A673 (cell line): ENCODE results near the gene TBCD. TPM values are rescaled to one million over a fixed set of nuclear protein-coding genes. Genes with fewer than 3 reads are reported as not detected.

Experiments
- BruUV-seq: library from RNA; stranded (reverse); fragments of 400-500 nt; replicated peaks from 2 replicates; lab custom pipeline; 2021; lab: Mats Ljungman, UMichigan
- CTCF ChIA-PET: fragments of 300-600 bp; sonication (Branson Sonifier 250); formaldehyde crosslinking; loops from one replicate; lab custom pipeline; 2022; ENCODE audit warnings: antibody characterized with exemption; lab: Charles Lee
- POLR2A ChIA-PET: fragments of 300-600 bp; sonication (Branson Sonifier 250); formaldehyde crosslinking; loops from one replicate; lab custom pipeline; 2022; ENCODE audit warnings: antibody characterized with exemption; ENCODE audit not compliant: low non-redundant PET; lab: Charles Lee
- DNase-seq: peaks from one replicate; pipeline ENCODE4 v3.0.0-alpha.2; 2015; ENCODE audit warnings: low spot score
- H3K27ac ChIP-seq: fragments of 200-600 bp; sonication (generic); 2 replicates; pipeline ENCODE4 v1.5.1; 2016; ENCODE audit warnings: mixed run types, low read depth, mild to moderate bottlenecking, mixed read lengths, antibody characterized with exemption, low read length; ENCODE audit not compliant: poor library complexity, severe bottlenecking
- H3K27me3 ChIP-seq: fragments of 200-600 bp; sonication (generic); replicated peaks from 2 replicates; pipeline ENCODE4 v1.6.1; 2017; ENCODE audit warnings: mixed run types, low read depth, mild to moderate bottlenecking, mixed read lengths, antibody characterized with exemption, low read length; ENCODE audit not compliant: insufficient read depth, poor library complexity
- H3K36me3 ChIP-seq: fragments of 200-600 bp; sonication (generic); 2 replicates; pipeline ENCODE4 v1.6.1; 2016; ENCODE audit warnings: mixed run types, mild to moderate bottlenecking, mixed read lengths, antibody characterized with exemption, low read length; ENCODE audit not compliant: insufficient read depth, poor library complexity, severe bottlenecking
- H3K4me1 ChIP-seq: fragments of 200-600 bp; sonication (generic); 2 replicates; pipeline ENCODE4 v1.6.1; 2017; ENCODE audit warnings: mixed run types, mild to moderate bottlenecking, mixed read lengths, antibody characterized with exemption, low read length; ENCODE audit not compliant: insufficient read depth, poor library complexity, severe bottlenecking
- H3K4me3 ChIP-seq: fragments of 200-600 bp; sonication (generic); 2 replicates; pipeline ENCODE4 v1.5.1; 2016; ENCODE audit warnings: low read depth, mixed run types, mild to moderate bottlenecking, mixed read lengths, low read length; ENCODE audit not compliant: poor library complexity, severe bottlenecking
- H3K9me3 ChIP-seq: fragments of 200-600 bp; sonication (generic); 2 replicates; pipeline ENCODE4 v1.6.1; 2016; ENCODE audit warnings: mixed run types, low read depth, mild to moderate bottlenecking, mixed read lengths, antibody characterized with exemption, low read length; ENCODE audit not compliant: poor library complexity, severe bottlenecking
- EZH2 ChIP-seq: fragments of 200-600 bp; sonication (generic); IDR thresholded peaks from 2 replicates; pipeline ENCODE4 v1.6.1; 2017; ENCODE audit warnings: borderline replicate concordance, low read depth, mild to moderate bottlenecking, mixed read lengths, antibody characterized with exemption, low read length; ENCODE audit not compliant: poor library complexity, severe bottlenecking
- intact Hi-C: fragments of 100-400 bp; cut with micrococcal nuclease; formaldehyde crosslinking; loops from one replicate; pipeline ENCODE4 v1.10.0; 2022; ENCODE audit not compliant: unreplicated experiment
- total RNA-seq: library from RNA; stranded (reverse); gene quantifications from 2 replicates; pipeline ENCODE4 v1.2.3, GENCODE V29; 2021
- TF ChIP-seq, protein P1 (sequence below): fragments of 300-800, 200-600 bp; sonication (generic); conservative IDR thresholded peaks from 2 replicates; pipeline ENCODE4 v1.5.1; 2017; ENCODE audit warnings: low read depth, mild to moderate bottlenecking, antibody characterized with exemption, low read length, moderate library complexity, mixed read lengths

TBCD gene
- total RNA-seq, 1 experiment from 2014 or later: 113 TPM

DNA sequence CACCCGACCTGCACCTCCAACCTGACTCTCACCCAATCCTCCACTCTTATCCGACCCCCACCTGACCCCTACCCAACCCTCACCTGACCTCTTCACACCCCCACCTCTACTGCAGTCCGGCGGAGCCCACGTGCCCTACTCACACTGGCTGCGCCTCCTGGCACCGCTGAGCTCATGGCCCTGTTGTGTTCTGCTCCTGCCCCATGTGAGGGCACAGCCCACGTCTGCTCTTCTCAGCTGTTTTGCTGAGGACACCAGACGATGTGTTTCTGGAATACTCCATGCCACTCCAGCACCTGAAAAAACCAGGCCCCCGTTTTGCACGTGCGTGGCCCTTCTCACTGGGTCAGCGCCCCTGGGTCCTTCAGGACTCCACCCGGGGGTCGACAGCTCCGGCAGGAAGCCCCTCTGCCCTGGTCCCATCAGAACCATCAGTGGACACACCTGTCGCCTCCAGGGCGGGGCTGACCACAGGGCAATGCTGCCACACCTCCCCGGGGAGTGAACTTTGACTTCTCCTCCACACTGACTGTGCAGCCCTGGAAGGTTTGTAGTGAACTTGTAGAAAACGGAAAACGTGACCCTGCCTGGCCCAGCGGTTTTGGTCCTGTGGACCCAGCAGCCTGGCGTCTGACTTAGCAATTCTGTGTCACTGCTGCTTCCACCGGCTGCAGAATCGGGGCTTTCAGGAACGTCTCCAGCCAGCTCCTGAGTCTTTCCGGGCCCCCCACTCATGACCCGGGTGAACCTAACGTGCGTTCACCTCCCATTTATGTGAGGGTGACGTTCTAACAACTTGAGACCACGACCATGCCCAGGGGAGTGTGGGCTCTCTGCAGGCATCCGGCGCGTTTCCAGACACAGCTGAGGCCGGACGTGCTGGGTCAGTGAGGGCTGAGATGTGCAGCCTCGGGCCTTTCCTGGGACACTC lies 47.7 kb upstream of the TBCD start:
- ChIA-PET POLR2A (no interaction called here), CTCF (no interaction called here)
- Histone ChIP-seq H3K36me3 (no peaks in the 10 kb centered on the region), H3K4me3 (no peak overlapping the region), H3K4me1 (no peaks in the 10 kb centered on the region), H3K27me3 (no peaks in the 10 kb centered on the region), H3K27ac (no peak overlapping the region), H3K9me3 (no peaks in the 10 kb centered on the region)
- BruUV-seq: no TSS peak
- no peak for DNase-seq
- no peak for TF ChIP-seq EZH2
- TF ChIP-seq, protein P1, sequence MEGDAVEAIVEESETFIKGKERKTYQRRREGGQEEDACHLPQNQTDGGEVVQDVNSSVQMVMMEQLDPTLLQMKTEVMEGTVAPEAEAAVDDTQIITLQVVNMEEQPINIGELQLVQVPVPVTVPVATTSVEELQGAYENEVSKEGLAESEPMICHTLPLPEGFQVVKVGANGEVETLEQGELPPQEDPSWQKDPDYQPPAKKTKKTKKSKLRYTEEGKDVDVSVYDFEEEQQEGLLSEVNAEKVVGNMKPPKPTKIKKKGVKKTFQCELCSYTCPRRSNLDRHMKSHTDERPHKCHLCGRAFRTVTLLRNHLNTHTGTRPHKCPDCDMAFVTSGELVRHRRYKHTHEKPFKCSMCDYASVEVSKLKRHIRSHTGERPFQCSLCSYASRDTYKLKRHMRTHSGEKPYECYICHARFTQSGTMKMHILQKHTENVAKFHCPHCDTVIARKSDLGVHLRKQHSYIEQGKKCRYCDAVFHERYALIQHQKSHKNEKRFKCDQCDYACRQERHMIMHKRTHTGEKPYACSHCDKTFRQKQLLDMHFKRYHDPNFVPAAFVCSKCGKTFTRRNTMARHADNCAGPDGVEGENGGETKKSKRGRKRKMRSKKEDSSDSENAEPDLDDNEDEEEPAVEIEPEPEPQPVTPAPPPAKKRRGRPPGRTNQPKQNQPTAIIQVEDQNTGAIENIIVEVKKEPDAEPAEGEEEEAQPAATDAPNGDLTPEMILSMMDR: no peak
- intact Hi-C loops: no loop called here

DNA sequence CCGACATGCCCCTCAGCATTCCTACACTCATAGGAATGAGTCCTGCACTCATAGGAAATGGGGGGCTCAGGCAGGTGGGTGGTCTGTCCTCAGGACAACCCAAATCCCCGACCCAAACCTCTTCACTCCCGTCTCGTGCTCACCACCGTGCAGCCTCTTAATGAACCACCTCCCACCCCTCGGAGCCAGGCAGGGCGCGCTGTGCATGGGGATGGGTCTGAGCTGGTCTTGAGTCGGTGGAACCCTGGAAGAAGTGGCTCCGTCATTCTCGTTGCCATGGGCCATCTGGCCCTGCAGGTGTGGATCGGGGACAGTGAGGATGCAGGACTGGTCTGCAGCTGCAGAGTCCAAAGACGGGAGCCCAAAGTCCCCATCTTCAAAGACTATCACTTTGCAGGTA lies 47.0 kb upstream of the TBCD start:
- Histone ChIP-seq H3K27me3 (no peaks in the 10 kb centered on the region), H3K27ac (no peak overlapping the region), H3K36me3 (no peaks in the 10 kb centered on the region), H3K9me3 (no peaks in the 10 kb centered on the region), H3K4me1 (no peaks in the 10 kb centered on the region), H3K4me3 (no peak overlapping the region)
- CTCF ChIA-PET: no interaction called here
- intact Hi-C loops: no loop called here
- no peak for TF ChIP-seq EZH2
- TF ChIP-seq, protein P1: no peak
- no peak for DNase-seq
- BruUV-seq: no TSS peak
- POLR2A ChIA-PET: no interaction called here

DNA sequence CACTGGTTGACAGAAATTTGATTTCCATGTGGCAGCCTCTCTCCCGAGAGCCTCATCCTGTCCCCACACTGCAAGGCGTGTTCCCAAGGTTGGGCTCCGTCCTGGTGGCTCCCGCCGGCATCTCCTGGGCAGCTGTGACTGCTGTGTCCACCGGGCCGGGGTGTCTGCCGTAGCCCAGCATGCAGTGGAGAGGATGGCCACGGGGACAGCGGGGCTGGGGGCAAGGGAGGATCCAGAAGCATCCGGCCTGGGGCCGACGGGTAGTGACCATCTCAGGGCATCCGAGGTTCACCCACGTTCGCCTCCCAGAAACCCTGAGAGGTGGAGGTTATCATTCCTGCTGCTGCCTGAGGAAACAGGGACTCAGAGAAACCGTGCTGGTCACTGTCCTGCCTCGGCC lies 46.1 kb upstream of the TBCD start:
- Histone ChIP-seq H3K36me3 (no peaks in the 10 kb centered on the region), H3K27ac (no peak overlapping the region), H3K4me3 (no peak overlapping the region), H3K9me3 (no peaks in the 10 kb centered on the region), H3K4me1 (no peaks in the 10 kb centered on the region), H3K27me3 (no peaks in the 10 kb centered on the region)
- no peak for DNase-seq
- no TSS peak for BruUV-seq
- intact Hi-C loops: no loop called here
- CTCF ChIA-PET: no interaction called here
- POLR2A ChIA-PET: no interaction called here
- TF ChIP-seq, protein P1: no peak
- no peak for TF ChIP-seq EZH2
